Liver (tissue), 9 donors: ENCODE results near the gene ZNF165. TPM values are rescaled to one million over a fixed set of nuclear protein-coding genes. Genes with fewer than 3 reads are reported as not detected.

ENCODE experiments used
- DNase-seq: peaks from one replicate; pipeline ENCODE4 v3.0.0-alpha.2; 2017; ENCODE audit warnings: low spot score
- H3K27ac ChIP-seq, 2 donors: one replicate each; pipeline ENCODE4 v1.7.0; 2013; ENCODE audit warnings: inconsistent platforms in 2 of 2, low read length in 2 of 2, control low read depth in 1 of 2, low read depth in 1 of 2, mild to moderate bottlenecking in 1 of 2
- H3K27me3 ChIP-seq, 4 donors: one replicate each; pipeline versions ENCODE4 v1.6.1 to v1.7.0; 2013; ENCODE audit warnings: low read length in 3 of 4, inconsistent platforms in 1 of 4, mild to moderate bottlenecking in 1 of 4, moderate library complexity in 1 of 4; ENCODE audit not compliant: control insufficient read depth in 4 of 4, insufficient read depth in 4 of 4
- H3K36me3 ChIP-seq, 4 donors: one replicate each; pipeline versions ENCODE4 v1.6.1 to v1.7.0; 2013; ENCODE audit warnings: low read length in 3 of 4, mild to moderate bottlenecking in 3 of 4, low read depth in 1 of 4, moderate library complexity in 1 of 4; ENCODE audit not compliant: control insufficient read depth in 4 of 4, insufficient read depth in 3 of 4
- H3K4me1 ChIP-seq, 4 donors: one replicate each; pipeline versions ENCODE4 v1.6.1 to v1.7.0; 2013; ENCODE audit warnings: low read length in 3 of 4, mild to moderate bottlenecking in 3 of 4, moderate library complexity in 1 of 4; ENCODE audit not compliant: control insufficient read depth in 4 of 4, insufficient read depth in 4 of 4
- H3K4me3 ChIP-seq, 3 donors: one replicate each; pipeline versions ENCODE4 v1.6.1 to v1.7.0; 2013; ENCODE audit warnings: low read length in 3 of 3, control low read depth in 1 of 3, low read depth in 1 of 3, mild to moderate bottlenecking in 1 of 3
- H3K9ac ChIP-seq, 2 donors: one replicate each; pipeline ENCODE4 v1.7.0; 2013; ENCODE audit warnings: low read length in 2 of 2, mild to moderate bottlenecking in 2 of 2, moderate library complexity in 2 of 2, control low read depth in 1 of 2, low read depth in 1 of 2
- H3K9me3 ChIP-seq, 4 donors: one replicate each; pipeline versions ENCODE4 v1.6.1 to v1.7.0; 2013; ENCODE audit warnings: low read length in 3 of 4; ENCODE audit not compliant: control insufficient read depth in 4 of 4
- EGR1 ChIP-seq, 2 donors: IDR thresholded peaks; 2 replicates each; pipeline ENCODE4 v1.6.1; 2016 to 2018; ENCODE audit warnings: antibody characterized with exemption in 2 of 2, low read depth in 2 of 2
- FOXA1 ChIP-seq: IDR thresholded peaks from 2 replicates; pipeline ENCODE4 v1.6.1; 2016; ENCODE audit warnings: antibody characterized with exemption
- FOXA2 ChIP-seq: IDR thresholded peaks from 2 replicates; pipeline ENCODE4 v1.6.1; 2016; ENCODE audit warnings: antibody characterized with exemption
- GABPA ChIP-seq, 2 donors: IDR thresholded peaks in 1 of 2; conservative IDR thresholded peaks in 1 of 2; 2 replicates each; pipeline ENCODE4 v1.6.1; 2016; ENCODE audit warnings: antibody characterized with exemption in 2 of 2, mild to moderate bottlenecking in 1 of 2, moderate library complexity in 1 of 2
- HNF4G ChIP-seq: IDR thresholded peaks from 2 replicates; pipeline ENCODE4 v1.6.1; 2016; ENCODE audit warnings: antibody characterized with exemption
- JUND ChIP-seq, 2 donors: IDR thresholded peaks; 2 replicates each; pipeline ENCODE4 v1.6.1; 2016; ENCODE audit warnings: antibody characterized with exemption in 2 of 2
- NR2F2 ChIP-seq: IDR thresholded peaks from 2 replicates; pipeline ENCODE4 v1.6.1; 2016; ENCODE audit warnings: antibody characterized with exemption
- RAD21 ChIP-seq, 2 donors: IDR thresholded peaks; 2 replicates each; pipeline ENCODE4 v1.6.1; 2016; ENCODE audit warnings: antibody characterized with exemption in 2 of 2, mild to moderate bottlenecking in 2 of 2
- SP1 ChIP-seq: IDR thresholded peaks from 2 replicates; pipeline ENCODE4 v1.6.1; 2018; ENCODE audit warnings: antibody characterized with exemption, mild to moderate bottlenecking
- YY1 ChIP-seq: IDR thresholded peaks from 2 replicates; pipeline ENCODE4 v1.6.1; 2016; ENCODE audit warnings: antibody characterized with exemption, mild to moderate bottlenecking
- WGBS: extraction: QIAGEN DNeasy Blood & Tissue Kit; methylation state at CpG from one replicate; pipeline ENCODE4 v1.1.7; 2013; 5-methylcytosine and 5-hydroxymethylcytosine counted together
- polyA plus RNA-seq, 2 donors: library from polyadenylated mRNA; stranded (reverse) in 1 of 2; unstranded in 1 of 2; fragments of 200-250 nt in 1 of 2; fragments of >200 nt in 1 of 2; fragmentation: Nextera tagmentation in 1 of 2; extraction: Ambion mirVana in 1 of 2; gene quantifications; one replicate each; pipeline versions ENCODE4 v1.2.1 to v1.2.3, GENCODE V29; 2013 to 2015
- total RNA-seq, 2 donors: library from RNA; depleted of rRNA; stranded (reverse); fragments of >200 nt; gene quantifications; one replicate each; pipeline ENCODE4 v1.2.3, GENCODE V29; 2014
- TF ChIP-seq, protein P1 (sequence below): IDR thresholded peaks from 2 replicates; pipeline ENCODE4 v1.6.1; 2016; ENCODE audit warnings: antibody characterized with exemption, mild to moderate bottlenecking
- donor health status: healthy.
- donor health status: healthy.
- donor health status: healthy.
- donor health status: healthy.
- donor health status: healthy.

The ZNF165 gene
- total and polyA plus RNA-seq, 4 donors, result 0.51 to 1.3 (median 0.58) TPM

DNA sequence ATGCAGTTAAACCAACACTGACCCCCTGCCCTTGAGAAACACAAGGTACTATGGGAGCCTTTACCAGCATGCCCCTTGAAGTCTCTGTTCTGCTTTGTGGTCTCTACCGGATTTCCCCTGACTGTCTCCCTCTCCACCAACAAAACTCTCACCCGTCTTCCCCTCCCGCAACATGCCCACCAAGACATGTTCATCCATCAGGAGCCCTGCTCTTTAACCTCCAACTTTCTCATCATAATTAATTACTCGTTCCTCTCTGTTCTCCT is 1.1 kb downstream of the ZNF165 start:
- H3K27me3 ChIP-seq, result no peaks in the 10 kb centered on the region
- peaks cover 2 to 10% (median 5%) of the 10 kb centered on the region in 4 donors for H3K4me1 ChIP-seq
- TF ChIP-seq GABPA (IDR thresholded peaks at IDR 0.05 in 1 of 2, conservative IDR thresholded peaks at IDR 0.05 in 1 of 2) (no peak), HNF4G (no peak), JUND (IDR thresholded peaks at IDR 0.05) (no peak), NR2F2 (no peak)
- peak overlapping the region; percentile 78 to 91 for H3K9ac ChIP-seq
- H3K36me3 ChIP-seq, result peaks cover 0 to 11% (median 5%) of the 10 kb centered on the region in 4 donors
- peak overlapping the region; percentile 81 to 82 for H3K27ac ChIP-seq
- H3K4me3 ChIP-seq, result peak overlapping the region; percentile 62 to 94 (median 84)
- H3K9me3 ChIP-seq, result no peaks in the 10 kb centered on the region
- no peak for DNase-seq
- 24% methylated on average over 4 of the region's 4 CpGs for WGBS

DNA sequence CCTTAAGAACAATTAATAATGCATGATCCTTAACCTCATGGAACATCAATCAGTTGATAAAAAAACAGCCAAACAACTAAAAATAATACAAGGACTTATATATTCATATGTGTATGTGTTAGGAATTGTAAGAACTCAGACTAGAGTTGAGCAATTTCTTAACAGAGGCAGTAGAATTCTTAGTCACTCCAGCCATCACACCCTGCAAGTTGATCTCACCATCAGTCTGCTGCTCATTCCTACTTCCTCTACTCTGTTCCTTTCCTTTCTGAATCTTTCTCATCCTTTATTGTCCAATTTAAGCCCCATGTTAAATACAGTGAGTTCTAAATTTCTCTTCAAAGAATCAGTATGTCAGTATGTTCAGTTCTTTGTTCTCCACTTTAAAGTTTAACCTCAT is 2.6 kb downstream of the ZNF165 start:
- H3K4me1 ChIP-seq, result peaks cover 2 to 10% (median 5%) of the 10 kb centered on the region in 4 donors
- no peak overlapping the region for H3K27ac ChIP-seq
- H3K27me3 ChIP-seq, result no peaks in the 10 kb centered on the region
- DNase-seq, result no peak
- H3K4me3 ChIP-seq, result no peak overlapping the region
- no peak for TF ChIP-seq RAD21 (IDR thresholded peaks at IDR 0.05)
- TF ChIP-seq FOXA2, result no peak
- TF ChIP-seq, protein P1, sequence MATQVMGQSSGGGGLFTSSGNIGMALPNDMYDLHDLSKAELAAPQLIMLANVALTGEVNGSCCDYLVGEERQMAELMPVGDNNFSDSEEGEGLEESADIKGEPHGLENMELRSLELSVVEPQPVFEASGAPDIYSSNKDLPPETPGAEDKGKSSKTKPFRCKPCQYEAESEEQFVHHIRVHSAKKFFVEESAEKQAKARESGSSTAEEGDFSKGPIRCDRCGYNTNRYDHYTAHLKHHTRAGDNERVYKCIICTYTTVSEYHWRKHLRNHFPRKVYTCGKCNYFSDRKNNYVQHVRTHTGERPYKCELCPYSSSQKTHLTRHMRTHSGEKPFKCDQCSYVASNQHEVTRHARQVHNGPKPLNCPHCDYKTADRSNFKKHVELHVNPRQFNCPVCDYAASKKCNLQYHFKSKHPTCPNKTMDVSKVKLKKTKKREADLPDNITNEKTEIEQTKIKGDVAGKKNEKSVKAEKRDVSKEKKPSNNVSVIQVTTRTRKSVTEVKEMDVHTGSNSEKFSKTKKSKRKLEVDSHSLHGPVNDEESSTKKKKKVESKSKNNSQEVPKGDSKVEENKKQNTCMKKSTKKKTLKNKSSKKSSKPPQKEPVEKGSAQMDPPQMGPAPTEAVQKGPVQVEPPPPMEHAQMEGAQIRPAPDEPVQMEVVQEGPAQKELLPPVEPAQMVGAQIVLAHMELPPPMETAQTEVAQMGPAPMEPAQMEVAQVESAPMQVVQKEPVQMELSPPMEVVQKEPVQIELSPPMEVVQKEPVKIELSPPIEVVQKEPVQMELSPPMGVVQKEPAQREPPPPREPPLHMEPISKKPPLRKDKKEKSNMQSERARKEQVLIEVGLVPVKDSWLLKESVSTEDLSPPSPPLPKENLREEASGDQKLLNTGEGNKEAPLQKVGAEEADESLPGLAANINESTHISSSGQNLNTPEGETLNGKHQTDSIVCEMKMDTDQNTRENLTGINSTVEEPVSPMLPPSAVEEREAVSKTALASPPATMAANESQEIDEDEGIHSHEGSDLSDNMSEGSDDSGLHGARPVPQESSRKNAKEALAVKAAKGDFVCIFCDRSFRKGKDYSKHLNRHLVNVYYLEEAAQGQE, result no peak
- TF ChIP-seq JUND (IDR thresholded peaks at IDR 0.05), result no peak
- no peak for TF ChIP-seq FOXA1
- no peak for TF ChIP-seq SP1
- TF ChIP-seq GABPA (IDR thresholded peaks at IDR 0.05 in 1 of 2, conservative IDR thresholded peaks at IDR 0.05 in 1 of 2), result no peak
- TF ChIP-seq HNF4G, result no peak
- TF ChIP-seq EGR1 (IDR thresholded peaks at IDR 0.05; ENCODE audit: low read depth in 2 of 2), result no peak
- no peak for TF ChIP-seq YY1
- H3K36me3 ChIP-seq, result peaks cover 4 to 15% (median 6%) of the 10 kb centered on the region in 4 donors
- H3K9me3 ChIP-seq, result peaks cover 0 to 5% (median 2%) of the 10 kb centered on the region in 4 donors
- no peak overlapping the region for H3K9ac ChIP-seq

DNA sequence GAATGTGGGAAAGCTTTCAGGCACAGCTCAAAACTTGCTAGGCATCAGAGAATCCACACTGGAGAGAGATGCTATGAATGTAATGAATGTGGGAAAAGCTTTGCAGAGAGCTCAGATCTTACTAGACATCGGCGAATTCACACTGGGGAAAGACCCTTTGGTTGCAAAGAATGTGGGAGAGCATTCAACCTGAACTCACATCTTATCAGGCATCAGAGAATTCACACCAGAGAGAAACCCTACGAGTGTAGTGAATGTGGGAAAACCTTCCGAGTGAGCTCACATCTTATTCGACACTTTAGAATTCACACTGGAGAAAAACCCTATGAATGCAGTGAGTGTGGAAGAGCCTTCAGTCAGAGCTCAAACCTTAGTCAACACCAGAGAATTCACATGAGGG is 8.7 kb downstream of the ZNF165 start:
- Histone ChIP-seq H3K4me1 (no peaks in the 10 kb centered on the region), H3K4me3 (no peak overlapping the region), H3K27me3 (no peaks in the 10 kb centered on the region), H3K36me3 (peaks cover 9 to 32% (median 15%) of the 10 kb centered on the region in 4 donors), H3K9ac (no peak overlapping the region), H3K9me3 (peaks cover 12 to 30% (median 17%) of the 10 kb centered on the region in 4 donors), H3K27ac (no peak overlapping the region)
- 98% methylated on average over 5 of the region's 5 CpGs for WGBS
- TF ChIP-seq YY1, result no peak
- DNase-seq, result no peak
